ENCODE results near the gene ECEL1.

The ECEL1 gene

DNA sequence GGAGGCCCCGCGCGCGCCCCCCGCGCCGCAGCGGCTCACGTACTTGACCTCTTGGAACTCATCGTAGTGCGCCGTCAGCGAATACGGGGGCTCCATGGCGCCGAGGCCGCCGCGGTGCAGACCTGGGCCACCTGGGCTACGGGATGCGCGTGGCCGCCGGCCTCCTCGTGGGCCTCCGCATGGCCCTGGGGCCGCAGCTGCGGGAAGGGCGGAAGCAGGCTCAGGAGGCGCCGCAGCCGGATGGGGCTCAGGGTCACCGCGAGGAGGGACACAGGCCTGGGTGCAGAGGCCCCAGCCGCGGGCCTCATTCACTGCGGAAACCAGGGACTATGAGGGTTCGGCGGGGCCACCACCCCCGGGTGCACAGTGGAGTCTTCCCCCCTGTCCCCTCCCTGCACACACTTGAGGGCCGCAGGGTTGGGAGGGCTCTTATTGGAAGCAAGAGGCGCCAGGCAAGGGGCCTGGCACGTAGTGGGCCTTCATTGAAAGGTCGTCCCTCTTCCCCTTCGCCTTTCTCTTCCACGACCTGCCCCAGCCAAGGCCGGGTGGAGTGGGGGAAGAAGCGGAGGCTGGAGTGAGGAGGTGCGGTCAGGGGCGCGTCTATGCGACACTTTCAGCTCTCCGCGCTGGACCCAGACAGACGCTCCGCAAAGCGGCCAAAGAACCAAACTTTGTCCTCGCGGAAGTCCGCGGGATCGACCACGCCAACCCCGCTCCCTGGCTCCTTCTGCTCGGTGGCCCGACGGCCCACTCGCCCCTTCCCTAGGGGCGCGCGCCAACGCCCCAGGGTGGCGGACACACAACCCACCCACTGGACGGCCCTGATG is 863 bp downstream of the ECEL1 start:
- no peak for FAIRE-seq
- no peak for DNase-seq (ENCODE audit: insufficient read length)

DNA sequence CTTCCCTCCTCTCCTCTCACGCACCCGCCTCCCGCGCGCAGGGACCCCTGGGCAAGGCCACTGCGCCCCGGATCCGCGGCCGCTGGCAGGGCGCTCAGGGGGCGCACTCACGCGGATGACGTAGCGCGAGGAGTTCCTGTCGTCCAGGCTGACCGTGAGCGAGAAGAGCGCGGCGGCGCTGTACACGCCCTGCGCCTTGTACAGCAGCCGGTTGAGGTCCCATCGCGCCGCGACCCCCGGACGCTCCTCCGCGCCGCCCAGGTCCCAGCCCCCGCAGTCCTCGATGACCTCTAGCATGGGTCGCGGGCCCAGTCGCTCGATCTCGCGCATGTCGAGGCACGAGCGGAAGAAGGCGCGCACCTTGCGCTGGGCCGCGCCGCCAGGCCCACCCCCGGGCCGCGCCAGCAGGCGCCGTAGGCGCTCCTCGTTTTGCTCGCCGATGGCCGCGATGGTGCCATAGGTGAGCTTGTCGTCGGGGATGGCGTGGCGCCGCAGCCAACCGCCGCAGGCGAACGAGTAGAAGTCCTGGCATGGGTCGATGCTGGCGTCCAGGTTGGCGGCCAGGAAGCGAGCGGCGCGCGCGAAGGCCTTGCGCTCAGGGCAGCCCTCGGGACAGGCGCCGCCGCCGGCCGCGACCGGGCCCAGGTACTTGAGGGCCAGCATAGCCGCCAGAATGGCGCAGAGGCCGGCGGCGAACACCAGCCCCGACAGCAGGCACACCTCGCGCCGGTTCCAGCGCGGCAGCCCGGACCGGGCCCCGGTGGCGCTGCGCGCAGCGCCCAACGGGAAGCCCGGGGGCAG is 1.7 kb downstream of the ECEL1 start:
- no peak for TF ChIP-seq POLR2A (IDR thresholded peaks at IDR 0.05; ENCODE audit: low read depth, low read length)
- no peak for TF ChIP-seq POLR2AphosphoS5 (IDR thresholded peaks at IDR 0.05; ENCODE audit: low read depth, low read length)
- TF ChIP-seq TAF1 (IDR thresholded peaks at IDR 0.05; ENCODE audit: borderline replicate concordance, low read depth, low read length), result no peak
- FAIRE-seq (no peak), DNase-seq (ENCODE audit: insufficient read length) (no peak)

More for the DNA sequence above, 863 bp downstream of the ECEL1 start:
- TF ChIP-seq POLR2A (IDR thresholded peaks at IDR 0.05; ENCODE audit: low read depth, low read length) (no peak), POLR2AphosphoS5 (IDR thresholded peaks at IDR 0.05; ENCODE audit: low read depth, low read length) (no peak), TAF1 (IDR thresholded peaks at IDR 0.05; ENCODE audit: borderline replicate concordance, low read depth, low read length) (no peak)

DNA sequence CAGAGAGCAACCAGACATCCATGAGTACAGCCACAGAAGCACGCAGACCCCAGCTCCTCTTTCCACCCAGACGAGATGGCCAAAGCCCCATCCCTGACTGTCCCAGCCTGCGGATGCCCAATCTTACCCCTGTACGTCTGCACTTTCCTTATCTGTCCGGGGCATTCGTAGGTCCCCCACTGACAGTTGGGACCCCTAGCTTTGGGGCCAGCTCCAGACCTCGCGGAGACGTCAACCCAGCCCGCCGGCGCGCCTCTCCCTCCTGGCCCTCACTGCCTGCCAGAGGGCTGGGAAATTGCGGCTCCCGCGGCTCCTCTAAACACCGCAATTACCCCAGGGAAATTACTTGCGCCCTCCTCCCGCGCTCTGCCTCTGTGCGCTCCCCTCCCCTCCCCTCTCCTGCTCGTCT is 2.3 kb downstream of the ECEL1 start:
- no peak for TF ChIP-seq POLR2A (IDR thresholded peaks at IDR 0.05; ENCODE audit: low read depth, low read length)
- TF ChIP-seq TAF1 (IDR thresholded peaks at IDR 0.05; ENCODE audit: borderline replicate concordance, low read depth, low read length), result no peak
- DNase-seq (ENCODE audit: insufficient read length) (peak; percentile 10), FAIRE-seq (no peak)

DNA sequence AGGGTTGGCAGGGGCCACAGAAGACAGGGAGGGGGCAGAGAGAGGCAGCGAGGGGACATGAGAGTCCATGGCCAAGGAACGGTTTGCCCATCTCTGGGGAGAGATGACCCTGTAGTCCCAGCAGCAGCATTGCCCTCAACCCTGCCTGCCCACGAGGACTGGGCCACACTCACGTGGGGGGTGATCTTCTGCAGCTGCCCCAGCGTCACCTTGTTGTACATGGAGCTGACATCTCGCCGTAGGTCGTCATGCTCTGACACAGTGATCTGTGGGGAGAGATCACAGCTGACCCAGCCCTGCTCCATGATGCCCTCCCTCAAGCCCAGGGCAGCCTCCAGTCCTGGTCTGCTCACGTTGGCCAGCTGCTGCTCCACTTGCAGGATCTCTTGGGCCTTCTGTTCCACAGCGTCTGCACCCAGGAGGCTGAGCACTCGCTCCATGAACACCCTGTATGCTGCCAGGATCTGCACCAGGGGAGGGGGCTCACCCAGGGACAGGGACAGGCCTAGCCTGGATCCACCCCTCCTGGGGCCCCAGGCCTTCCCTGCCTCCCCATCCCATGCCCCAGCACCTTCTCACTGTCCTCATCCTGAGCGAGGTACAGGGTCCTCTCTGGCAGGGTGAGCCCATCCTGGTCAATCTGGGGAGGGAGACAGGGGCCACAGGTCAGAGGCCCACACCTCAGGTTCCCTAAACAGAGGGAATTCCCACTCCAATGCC is 2.8 kb downstream of the ECEL1 start:
- FAIRE-seq, result no peak
- no peak for DNase-seq (ENCODE audit: insufficient read length)
- TF ChIP-seq POLR2A (IDR thresholded peaks at IDR 0.05; ENCODE audit: low read depth, low read length) (no peak), POLR2AphosphoS5 (IDR thresholded peaks at IDR 0.05; ENCODE audit: low read depth, low read length) (no peak), TAF1 (IDR thresholded peaks at IDR 0.05; ENCODE audit: borderline replicate concordance, low read depth, low read length) (no peak)

DNA sequence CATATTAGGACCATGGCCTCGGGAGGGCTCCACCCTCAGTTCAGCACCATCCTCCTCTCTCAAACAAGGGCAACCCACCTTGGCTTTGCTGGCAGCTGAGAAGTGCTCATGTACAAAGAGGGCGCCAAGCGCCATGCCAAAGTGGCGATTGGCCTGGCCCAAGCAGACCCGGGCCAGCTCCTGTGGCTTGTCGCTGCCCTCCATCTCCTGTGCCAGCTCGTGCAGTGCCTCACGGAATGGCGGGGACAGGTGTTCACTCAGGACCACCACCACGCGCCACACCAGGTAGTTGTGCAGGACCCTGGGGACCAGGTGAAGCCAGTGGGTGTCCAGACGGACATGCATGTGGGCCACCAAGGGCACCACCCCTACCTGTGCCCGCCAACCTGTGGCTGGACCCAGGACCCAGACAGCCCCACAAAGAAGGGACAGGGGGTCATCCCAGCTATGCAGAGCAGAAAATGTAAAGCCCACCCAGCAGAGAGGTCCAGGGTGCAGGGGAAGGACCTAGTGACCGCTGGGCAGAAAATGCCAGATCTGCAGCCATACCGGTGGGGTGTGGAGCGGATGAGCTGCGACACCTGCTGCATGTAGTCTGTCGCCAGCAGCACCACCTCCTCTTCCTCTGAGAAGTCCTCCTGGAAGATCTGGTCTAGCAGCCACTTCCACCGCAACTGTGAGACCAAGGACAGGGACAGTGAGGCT is 3.6 kb downstream of the ECEL1 start:
- TF ChIP-seq POLR2AphosphoS5 (IDR thresholded peaks at IDR 0.05; ENCODE audit: low read depth, low read length) (no peak), TAF1 (IDR thresholded peaks at IDR 0.05; ENCODE audit: borderline replicate concordance, low read depth, low read length) (no peak), POLR2A (IDR thresholded peaks at IDR 0.05; ENCODE audit: low read depth, low read length) (no peak)
- DNase-seq (ENCODE audit: insufficient read length) (no peak), FAIRE-seq (no peak)

DNA sequence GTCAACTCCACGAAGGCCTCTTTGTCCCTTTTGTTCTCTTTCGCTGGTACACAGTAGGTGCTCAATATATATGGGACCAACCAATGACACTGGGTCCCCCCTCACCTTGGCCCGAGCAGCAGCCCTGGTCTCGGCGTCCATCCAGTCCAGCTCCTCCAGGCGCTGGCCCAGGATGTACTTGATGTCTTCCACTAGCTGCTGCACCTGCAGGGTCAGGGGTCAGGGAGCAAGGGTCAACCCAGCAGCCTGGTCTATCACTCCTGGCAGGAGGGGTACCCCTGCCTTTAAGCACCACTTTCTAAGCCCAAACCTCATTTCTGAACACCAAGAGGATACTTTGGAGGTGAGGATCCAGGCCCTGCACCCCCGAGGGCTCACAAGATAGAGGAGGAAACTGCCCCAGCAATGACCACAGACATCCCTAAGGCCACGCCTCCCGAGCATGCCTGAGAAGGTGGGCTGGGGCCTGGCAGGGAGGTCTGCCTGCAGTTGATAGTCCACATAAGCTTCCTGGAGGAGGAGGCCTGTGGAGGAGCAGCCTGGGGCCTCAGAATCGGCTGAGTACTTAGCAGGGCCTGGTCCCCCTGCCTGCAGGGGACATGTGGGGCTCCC is 4.2 kb downstream of the ECEL1 start:
- no peak for DNase-seq (ENCODE audit: insufficient read length)
- no peak for FAIRE-seq
- TF ChIP-seq POLR2A (IDR thresholded peaks at IDR 0.05; ENCODE audit: low read depth, low read length) (no peak), TAF1 (IDR thresholded peaks at IDR 0.05; ENCODE audit: borderline replicate concordance, low read depth, low read length) (no peak), POLR2AphosphoS5 (IDR thresholded peaks at IDR 0.05; ENCODE audit: low read depth, low read length) (no peak)

DNA sequence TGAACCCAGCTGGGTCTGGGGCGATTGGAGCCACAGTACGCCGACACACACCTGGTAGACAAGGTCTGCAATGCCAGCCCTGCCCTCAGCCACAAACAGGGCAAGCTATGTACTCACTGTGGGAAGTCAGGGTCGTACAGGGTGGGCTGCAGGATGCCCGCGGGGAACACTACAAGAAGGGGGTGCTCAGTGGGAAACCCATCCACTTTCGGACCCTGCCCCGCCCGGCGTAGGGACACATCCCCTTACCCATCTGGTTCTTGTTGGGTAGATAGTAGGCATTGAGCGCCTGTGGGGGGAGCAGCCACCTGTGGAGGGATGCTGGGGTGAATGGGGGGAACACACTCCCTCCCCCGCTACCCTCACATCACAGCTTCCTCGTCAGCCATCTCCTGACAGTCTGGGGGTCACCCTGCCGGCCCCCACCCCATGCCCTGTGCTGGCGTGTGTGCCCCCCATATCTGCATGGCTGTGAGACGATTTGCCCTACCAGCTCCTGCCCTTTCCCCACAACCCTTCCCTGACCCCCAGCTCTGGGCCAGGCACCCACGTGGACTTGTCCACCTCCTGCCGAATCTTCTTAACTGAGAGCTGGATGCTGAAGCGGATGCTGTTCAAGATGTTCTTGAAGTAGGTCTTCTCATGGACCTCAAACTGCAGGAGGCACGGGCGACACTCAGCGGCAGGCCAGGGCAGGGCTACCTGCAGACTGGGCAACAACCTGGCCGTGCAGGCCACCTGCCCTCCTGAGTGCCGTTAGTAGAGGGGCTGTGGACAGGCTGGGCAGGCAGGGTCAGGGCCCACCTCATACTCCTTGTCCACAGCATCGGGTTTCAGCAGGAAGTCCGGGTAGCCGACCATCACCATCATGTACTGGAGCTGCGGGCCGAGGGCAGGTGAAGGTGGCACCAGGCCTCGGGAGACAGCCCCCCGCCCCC is 5.1 kb downstream of the ECEL1 start:
- no peak for FAIRE-seq
- DNase-seq (ENCODE audit: insufficient read length), result no peak

DNA sequence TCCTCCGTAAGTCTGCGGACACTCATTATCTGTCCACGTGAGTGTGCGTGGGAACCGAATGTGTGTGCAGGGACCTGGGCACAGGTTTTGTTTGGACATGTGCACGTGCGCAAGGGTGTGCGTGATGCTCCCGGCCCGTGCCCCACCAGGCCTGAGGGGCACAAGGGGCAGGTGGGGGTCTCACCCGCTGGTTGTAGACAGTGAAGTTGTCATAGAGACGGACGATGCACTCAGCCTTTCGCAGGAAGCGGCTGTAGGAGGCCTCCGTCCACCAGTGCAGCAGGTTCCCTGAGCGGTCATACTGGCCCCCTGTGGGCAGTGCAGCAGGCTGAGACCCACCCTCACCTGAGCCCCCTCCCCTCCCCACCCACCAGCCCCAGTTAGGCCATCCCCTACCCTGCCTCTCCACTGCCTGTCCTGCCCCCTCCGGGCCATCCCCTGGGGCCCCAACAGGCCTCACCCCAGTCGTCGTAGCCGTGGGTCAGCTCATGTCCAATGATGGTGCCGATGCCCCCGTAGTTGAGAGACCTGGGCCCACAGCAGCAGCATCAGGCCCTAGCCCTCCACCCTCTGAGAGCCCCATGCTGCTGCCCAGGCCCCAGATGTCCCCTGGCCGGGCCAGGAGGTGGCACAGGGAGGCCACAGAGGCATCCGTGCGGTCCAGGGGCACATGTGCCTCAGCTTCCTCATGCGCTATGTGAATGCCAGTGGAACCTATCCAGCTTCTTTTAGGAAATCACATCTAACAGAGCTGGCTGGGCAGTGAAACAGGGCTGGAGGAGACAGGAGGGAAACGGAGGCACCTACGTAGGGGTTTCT is 6.1 kb downstream of the ECEL1 start:
- FAIRE-seq, result no peak
- no peak for DNase-seq (ENCODE audit: insufficient read length)
- TF ChIP-seq TAF1 (IDR thresholded peaks at IDR 0.05; ENCODE audit: borderline replicate concordance, low read depth, low read length) (no peak), POLR2A (IDR thresholded peaks at IDR 0.05; ENCODE audit: low read depth, low read length) (no peak)

More for the DNA sequence above, 5.1 kb downstream of the ECEL1 start:
- no peak for TF ChIP-seq POLR2A (IDR thresholded peaks at IDR 0.05; ENCODE audit: low read depth, low read length)
